ENCODE data around the gene GPX8. TPM values are rescaled to one million over a fixed set of nuclear protein-coding genes. Genes with fewer than 3 reads are reported as not detected.
A peak's percentile ranks its signal among the peaks of the same experiment; 100 is the strongest.

GPX8 gene
- total RNA-seq (2011; cell fraction: chromatin; rRNA removed; ENCODE audit: low replicate concordance), result not detected in 2 replicates
- not detected in 2 replicates for total RNA-seq (2011; cell fraction: nucleolus; rRNA removed)
- total RNA-seq (2011; cell fraction: nucleoplasm; rRNA removed), result 0.38 TPM in 1 of 2 replicates, not detected in the other
- total RNA-seq (2014; rRNA removed) (0.61 and 1.7 TPM in 2 replicates), total RNA-seq (2014; rRNA removed; fragmentation: Illumina TruSeq; extraction: Trizol) (1.0 and 1.6 TPM in 2 replicates), total RNA-seq (2015; rRNA removed; fragmentation: Illumina TruSeq; extraction: Trizol) (1.2 and 2.1 TPM in 2 replicates), total RNA-seq (2021) (0.62 and 0.69 TPM in 2 replicates), polyA plus RNA-seq (2011; rRNA removed) (0.26 and 1.3 TPM in 2 replicates), polyA plus RNA-seq (2014; fragmentation: Illumina TruSeq; extraction: Trizol) (1.4 and 1.8 TPM in 2 replicates), polyA plus RNA-seq (2014; fragmentation: Nextera tagmentation; extraction: Ambion mirVana) (under 1 TPM; 0.90 to 0.92 TPM), polyA plus RNA-seq (2014; rRNA removed) (0.70 and 0.73 TPM in 2 replicates), polyA minus RNA-seq (2011; rRNA and poly(A)+ RNA removed) (0.67 and 0.81 TPM in 2 replicates), Bru-seq, nascent RNA (percentile 41 among the genes with signal in this experiment), BruChase-seq, experiment 1, labeled RNA remaining after a 2-hour chase (percentile 39 among the genes with signal in this experiment), BruChase-seq, experiment 2, labeled RNA remaining after a 6-hour chase (percentile 44 among the genes with signal in this experiment)
- polyA plus RNA-seq (2011; cell fraction: cytosol; rRNA removed), result 0.22 TPM in 2 replicates
- 0.10 and 0.17 TPM in 2 replicates for polyA plus RNA-seq (2011; cell fraction: nucleus; rRNA removed)
- 1.5 and 4.6 TPM in 2 replicates for polyA plus RNA-seq (2012)
- polyA minus RNA-seq (2011; cell fraction: cytosol; rRNA and poly(A)+ RNA removed), result 1.2 TPM in 1 of 2 replicates, not detected in the other
- polyA minus RNA-seq (2011; cell fraction: nucleus; rRNA and poly(A)+ RNA removed), result 0.22 and 0.27 TPM in 2 replicates
- long read RNA-seq, experiment 1, result 0 reads
- long read RNA-seq, experiment 2, result 0 reads
- long read RNA-seq, experiment 3, result 0 reads

- no TSS peak for BruUV-seq (replicated peaks)
- no peak within 1 kb of the TSS for H3K27ac ChIP-seq (ENCODE audit: extremely low read depth, low read depth, low read length)
- TF ChIP-seq ZNF174 (CRISPR knock-in tag; IDR thresholded peaks at IDR 0.05) (no peak), ARNT (IDR thresholded peaks at IDR 0.05) (no peak), SMC3 (conservative IDR thresholded peaks at IDR 0.05; ENCODE audit: insufficient read depth, low read depth, low read length) (0 out of 2 replicates have a peak, but pooled peaks have one; percentile 37), NKRF (IDR thresholded peaks at IDR 0.05; ENCODE audit: borderline replicate concordance) (no peak), CEBPB (tag; IDR thresholded peaks at IDR 0.05) (peak; percentile 90), RAD21 (CRISPR knock-in tag; conservative IDR thresholded peaks at IDR 0.05 in 1 of 2, IDR thresholded peaks at IDR 0.05 in 1 of 2) (peak; percentile 74 to 76), CTCF (IDR thresholded peaks at IDR 0.05 in 2 of 3, conservative IDR thresholded peaks at IDR 0.05 in 1 of 3; ENCODE audit: insufficient read depth in 2 of 3, low read depth in 1 of 3, low read length in 3 of 3) (peak; percentile 49 to 77 (median 61); a peak in 5 of 6 replicates), TEAD2 (tag; IDR thresholded peaks at IDR 0.05) (peak; percentile 15; the same call in 1 of the 2 replicates), ELF1 (tag; IDR thresholded peaks at IDR 0.05) (peak; percentile 44; the same call in 1 of the 2 replicates), CEBPG (CRISPR knock-in tag; IDR thresholded peaks at IDR 0.05) (no peak), CEBPG (tag; conservative IDR thresholded peaks at IDR 0.05 in 1 of 2, IDR thresholded peaks at IDR 0.05 in 1 of 2) (peak; percentile 77 to 87)
Measured at GRCh38 chr5:55159763-55160492, at the start of gene GPX8. Gene GPX8, plus strand, starts transcription at chr5:55160171. Its CDS starts 22 bp downstream, at chr5:55160193.

More at GRCh38 chr5:55159763-55160492, at the start of gene GPX8:
- no peaks in the 10 kb centered on the region for H3K79me2 ChIP-seq (ENCODE audit: control insufficient read depth, insufficient read depth, low read length)
- peak; percentile 91 for ATAC-seq
- under 1% methylated on average over 10 of the region's 10 CpGs for WGBS (ENCODE audit: insufficient coverage, low coverage, missing lambda C conversion rate)
- in situ Hi-C loops (cut with MboI) (loop anchor here (10.0 kb wide), 1 partner anchor 255 kb away; no protein-coding TSS in a partner anchor), intact Hi-C loops (cut with micrococcal nuclease) (no loop called here)
- FAIRE-seq, result peak; percentile 72
- H4K20me1 ChIP-seq (replicated peaks; ENCODE audit: control insufficient read depth, insufficient read depth, low read length), result no peaks in the 10 kb centered on the region
- no peak within 1 kb of the TSS for H3K9ac ChIP-seq (ENCODE audit: insufficient read depth in 1 of 2, low read depth in 2 of 2, low read length in 2 of 2)
- ChIA-PET POLR2A (interaction anchor here (0.7 to 0.8 kb wide), 2 partner anchors 9 to 16 kb away, joined by 3 read pairs; no protein-coding TSS in a partner anchor), CTCF (ENCODE audit: low intra/inter-chr PET ratio) (interaction anchor here (0.6 to 3.0 kb wide), 4 partner anchors 216 to 1673 kb away, joined by 3 to 17 read pairs (median 6); no protein-coding TSS in a partner anchor)
- H3K9me3 ChIP-seq (replicated peaks; ENCODE audit: control insufficient read depth, insufficient read depth, low read depth, low read length), result no peaks in the 10 kb centered on the region
- no peak within 1 kb of the TSS for H3K4me2 ChIP-seq (ENCODE audit: insufficient read depth, low read length)
- no peaks in the 10 kb centered on the region for H3K36me3 ChIP-seq (ENCODE audit: control insufficient read depth, insufficient read depth, low read length)
- H3K4me1 ChIP-seq (replicated peaks in 1 of 2; ENCODE audit: control insufficient read depth in 2 of 2, insufficient read depth in 2 of 2, low read length in 2 of 2), result no peaks in the 10 kb centered on the region
- peak; percentile 17 to 52 (median 36) for DNase-seq (ENCODE audit: extremely low read depth in 1 of 4, low spot score in 3 of 4)
- H3K9me1 ChIP-seq (ENCODE audit: control insufficient read depth, insufficient read depth, low read length), result no peaks in the 10 kb centered on the region
- peaks cover 4 to 10% of the 10 kb centered on the region in 2 experiments; a peak in 3 of 5 replicates for H3K27me3 ChIP-seq (ENCODE audit: control insufficient read depth in 2 of 2, insufficient read depth in 2 of 2, low read length in 2 of 2)
- peak within 1 kb of the TSS; percentile 60 for H2AFZ ChIP-seq (ENCODE audit: low read depth, low read length)
- no peak within 1 kb of the TSS for H3K4me3 ChIP-seq
